ENCODE measurements around the gene CNTNAP5. TPM values are rescaled to one million over a fixed set of nuclear protein-coding genes. Genes with fewer than 3 reads are reported as not detected.

Gene CNTNAP5
- total and polyA plus RNA-seq, 2 donors from 2014 or later = 0.50 TPM; not detected in 1

DNA sequence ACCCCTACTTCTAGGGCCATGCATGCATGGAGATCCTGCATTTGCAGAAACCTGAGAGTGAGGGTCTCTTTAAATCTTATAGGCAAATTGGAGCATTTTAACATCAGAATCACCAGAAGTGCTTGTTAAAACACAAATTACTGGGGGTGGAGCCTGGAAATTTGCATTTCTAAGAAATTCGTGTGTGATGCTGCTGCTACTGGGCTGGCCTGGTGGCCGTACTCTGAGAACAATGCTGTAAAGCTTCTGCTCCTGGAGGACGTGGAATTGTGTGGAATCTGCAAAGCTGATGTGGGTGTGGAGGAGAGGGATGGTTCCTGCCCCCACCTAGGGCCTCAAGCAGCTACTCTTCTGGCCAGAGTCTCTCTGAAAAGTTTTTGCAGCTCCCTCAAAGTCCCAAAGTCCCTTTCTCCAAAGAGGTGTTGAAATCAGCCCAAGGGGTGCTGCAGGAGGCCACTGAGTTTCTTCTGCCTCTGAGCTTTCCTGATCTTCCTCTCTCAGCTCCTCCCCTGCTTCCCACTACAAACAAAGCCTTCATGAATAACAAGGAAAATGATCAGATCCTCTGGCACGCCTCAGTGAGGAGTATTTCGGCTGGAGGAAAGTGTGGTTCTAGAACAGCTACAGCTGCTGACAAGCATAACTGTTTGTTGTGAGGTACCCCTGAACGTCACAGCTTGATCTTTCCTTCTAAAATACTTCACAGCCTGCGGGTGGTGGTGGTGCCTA, 508.3 kb downstream of the CNTNAP5 start:
- intact Hi-C loops (cut with DNase I) = no loop called here
- no peak for FAIRE-seq
- Histone ChIP-seq H3K27ac (ENCODE audit: low read depth in 2 of 2, low read length in 2 of 2) (no peak overlapping the region), H3K36me3 (ENCODE audit: control insufficient read depth in 2 of 3, insufficient read depth in 3 of 3, low read length in 3 of 3) (no peaks in the 10 kb centered on the region), H3K4me1 (ENCODE audit: control insufficient read depth in 2 of 3, insufficient read depth in 2 of 3, low read depth in 1 of 3, low read length in 3 of 3) (peaks cover 0 to 2% (median 0%) of the 10 kb centered on the region in 3 donors), H3K9me3 (ENCODE audit: control insufficient read depth in 2 of 3, insufficient read depth in 1 of 3, low read length in 3 of 3) (no peaks in the 10 kb centered on the region), H3K9ac (ENCODE audit: low read length in 3 of 3) (no peak overlapping the region), H3K27me3 (ENCODE audit: control insufficient read depth, insufficient read depth, low read length) (no peaks in the 10 kb centered on the region), H3K4me3 (ENCODE audit: low read length in 3 of 3) (no peak overlapping the region)
- TF ChIP-seq, protein P1, sequence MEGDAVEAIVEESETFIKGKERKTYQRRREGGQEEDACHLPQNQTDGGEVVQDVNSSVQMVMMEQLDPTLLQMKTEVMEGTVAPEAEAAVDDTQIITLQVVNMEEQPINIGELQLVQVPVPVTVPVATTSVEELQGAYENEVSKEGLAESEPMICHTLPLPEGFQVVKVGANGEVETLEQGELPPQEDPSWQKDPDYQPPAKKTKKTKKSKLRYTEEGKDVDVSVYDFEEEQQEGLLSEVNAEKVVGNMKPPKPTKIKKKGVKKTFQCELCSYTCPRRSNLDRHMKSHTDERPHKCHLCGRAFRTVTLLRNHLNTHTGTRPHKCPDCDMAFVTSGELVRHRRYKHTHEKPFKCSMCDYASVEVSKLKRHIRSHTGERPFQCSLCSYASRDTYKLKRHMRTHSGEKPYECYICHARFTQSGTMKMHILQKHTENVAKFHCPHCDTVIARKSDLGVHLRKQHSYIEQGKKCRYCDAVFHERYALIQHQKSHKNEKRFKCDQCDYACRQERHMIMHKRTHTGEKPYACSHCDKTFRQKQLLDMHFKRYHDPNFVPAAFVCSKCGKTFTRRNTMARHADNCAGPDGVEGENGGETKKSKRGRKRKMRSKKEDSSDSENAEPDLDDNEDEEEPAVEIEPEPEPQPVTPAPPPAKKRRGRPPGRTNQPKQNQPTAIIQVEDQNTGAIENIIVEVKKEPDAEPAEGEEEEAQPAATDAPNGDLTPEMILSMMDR (IDR thresholded peaks at IDR 0.05; ENCODE audit: borderline replicate concordance, extremely low read depth, insufficient read depth) = no peak
- DNase-seq = no peak

DNA sequence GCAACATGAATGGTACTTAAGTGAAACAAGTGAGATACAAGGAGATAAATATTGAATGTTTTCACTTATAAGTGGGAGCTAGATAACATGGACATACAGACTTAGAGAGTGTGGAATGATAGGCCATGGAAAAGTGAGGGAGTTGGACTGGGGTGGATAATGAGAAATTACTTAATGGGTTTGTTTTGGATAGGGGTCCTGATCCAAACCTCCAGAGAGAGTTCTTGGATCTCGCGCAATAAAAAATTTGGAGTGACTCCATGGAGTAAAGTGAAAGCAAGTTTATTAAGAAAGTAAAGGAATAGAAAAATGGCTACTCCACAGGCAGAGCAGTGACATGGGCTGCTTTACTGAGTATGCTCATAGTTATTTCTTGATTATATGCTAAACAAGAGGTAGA, 508.9 kb downstream of the CNTNAP5 start:
- intact Hi-C loops (cut with DNase I) = no loop called here
- DNase-seq = no peak
- H3K4me1 ChIP-seq (ENCODE audit: control insufficient read depth in 2 of 3, insufficient read depth in 2 of 3, low read depth in 1 of 3, low read length in 3 of 3) = peaks cover 0 to 2% (median 0%) of the 10 kb centered on the region in 3 donors
- H3K27ac ChIP-seq (ENCODE audit: low read depth in 2 of 2, low read length in 2 of 2) = no peak overlapping the region
- TF ChIP-seq, protein P1 (IDR thresholded peaks at IDR 0.05; ENCODE audit: borderline replicate concordance, extremely low read depth, insufficient read depth) = no peak
- no peaks in the 10 kb centered on the region for H3K27me3 ChIP-seq (ENCODE audit: control insufficient read depth, insufficient read depth, low read length)
- no peaks in the 10 kb centered on the region for H3K36me3 ChIP-seq (ENCODE audit: control insufficient read depth in 2 of 3, insufficient read depth in 3 of 3, low read length in 3 of 3)
- no peaks in the 10 kb centered on the region for H3K9me3 ChIP-seq (ENCODE audit: control insufficient read depth in 2 of 3, insufficient read depth in 1 of 3, low read length in 3 of 3)
- no peak for FAIRE-seq
- no peak overlapping the region for H3K4me3 ChIP-seq (ENCODE audit: low read length in 3 of 3)
- no peak overlapping the region for H3K9ac ChIP-seq (ENCODE audit: low read length in 3 of 3)

DNA sequence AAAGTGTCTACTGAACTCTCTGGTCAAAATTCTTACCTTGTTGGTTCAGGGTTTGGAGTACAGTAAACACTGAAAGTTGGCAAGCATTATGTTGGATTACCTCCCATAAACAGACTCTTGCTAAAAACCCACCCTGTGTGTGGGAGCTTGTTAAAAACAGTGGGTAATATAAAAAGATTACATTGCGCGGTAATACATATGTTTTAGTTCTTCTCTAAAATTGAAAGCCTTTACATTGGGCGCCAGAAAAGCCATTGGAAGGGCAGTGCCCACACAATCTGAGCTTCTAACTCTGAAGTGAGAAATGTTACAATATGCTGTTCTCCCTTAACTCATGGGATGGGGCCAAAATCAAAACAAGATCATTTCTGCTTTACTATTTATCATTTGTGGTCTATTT, 510.7 kb downstream of the CNTNAP5 start:
- Histone ChIP-seq H3K4me1 (ENCODE audit: control insufficient read depth in 2 of 3, insufficient read depth in 2 of 3, low read depth in 1 of 3, low read length in 3 of 3) (peaks cover 0 to 2% (median 0%) of the 10 kb centered on the region in 3 donors), H3K27me3 (ENCODE audit: control insufficient read depth, insufficient read depth, low read length) (no peaks in the 10 kb centered on the region), H3K4me3 (ENCODE audit: low read length in 3 of 3) (no peak overlapping the region), H3K9me3 (ENCODE audit: control insufficient read depth in 2 of 3, insufficient read depth in 1 of 3, low read length in 3 of 3) (no peaks in the 10 kb centered on the region), H3K9ac (ENCODE audit: low read length in 3 of 3) (no peak overlapping the region), H3K27ac (ENCODE audit: low read depth in 2 of 2, low read length in 2 of 2) (no peak overlapping the region), H3K36me3 (ENCODE audit: control insufficient read depth in 2 of 3, insufficient read depth in 3 of 3, low read length in 3 of 3) (no peaks in the 10 kb centered on the region)
- TF ChIP-seq, protein P1 (IDR thresholded peaks at IDR 0.05; ENCODE audit: borderline replicate concordance, extremely low read depth, insufficient read depth) = no peak
- DNase-seq (no peak), FAIRE-seq (no peak)
- intact Hi-C loops (cut with DNase I) = no loop called here
